ENCODE results near the gene OSBPL3.

DNA sequence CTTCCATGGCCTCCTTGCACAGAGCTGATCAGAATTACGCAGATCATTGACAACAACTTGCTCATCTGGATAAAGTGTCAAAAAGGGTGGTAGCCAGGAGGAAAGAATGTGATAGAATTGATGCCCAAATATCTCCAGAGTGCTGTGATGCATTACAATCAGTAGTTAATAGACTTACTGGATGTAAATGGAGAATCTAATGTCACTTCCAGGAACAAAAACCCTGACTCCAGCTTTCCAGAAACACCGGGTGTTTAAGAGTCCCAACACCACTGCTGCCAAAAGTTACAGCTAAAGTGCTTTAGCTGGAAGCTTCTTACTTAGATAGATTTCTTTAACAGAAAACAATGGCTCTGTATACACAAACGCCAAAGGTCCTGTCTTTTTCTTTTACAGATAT, 25.7 kb upstream of the OSBPL3 start:
- no peak for TF ChIP-seq EZH2phosphoT487 (conservative IDR thresholded peaks at IDR 0.05; ENCODE audit: low read length)
- TF ChIP-seq, protein P1, sequence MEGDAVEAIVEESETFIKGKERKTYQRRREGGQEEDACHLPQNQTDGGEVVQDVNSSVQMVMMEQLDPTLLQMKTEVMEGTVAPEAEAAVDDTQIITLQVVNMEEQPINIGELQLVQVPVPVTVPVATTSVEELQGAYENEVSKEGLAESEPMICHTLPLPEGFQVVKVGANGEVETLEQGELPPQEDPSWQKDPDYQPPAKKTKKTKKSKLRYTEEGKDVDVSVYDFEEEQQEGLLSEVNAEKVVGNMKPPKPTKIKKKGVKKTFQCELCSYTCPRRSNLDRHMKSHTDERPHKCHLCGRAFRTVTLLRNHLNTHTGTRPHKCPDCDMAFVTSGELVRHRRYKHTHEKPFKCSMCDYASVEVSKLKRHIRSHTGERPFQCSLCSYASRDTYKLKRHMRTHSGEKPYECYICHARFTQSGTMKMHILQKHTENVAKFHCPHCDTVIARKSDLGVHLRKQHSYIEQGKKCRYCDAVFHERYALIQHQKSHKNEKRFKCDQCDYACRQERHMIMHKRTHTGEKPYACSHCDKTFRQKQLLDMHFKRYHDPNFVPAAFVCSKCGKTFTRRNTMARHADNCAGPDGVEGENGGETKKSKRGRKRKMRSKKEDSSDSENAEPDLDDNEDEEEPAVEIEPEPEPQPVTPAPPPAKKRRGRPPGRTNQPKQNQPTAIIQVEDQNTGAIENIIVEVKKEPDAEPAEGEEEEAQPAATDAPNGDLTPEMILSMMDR (IDR thresholded peaks at IDR 0.05; ENCODE audit: insufficient read depth, low read length, poor library complexity, severe bottlenecking) = no peak
